Left renal pelvis (tissue), 4 donors: ENCODE measurements around the gene SPN. TPM values are rescaled to one million over a fixed set of nuclear protein-coding genes. Genes with fewer than 3 reads are reported as not detected.
"Not testable (repeated sequence)": the region's sequence is repeated elsewhere in the genome, so short reads cannot be mapped to it uniquely, and the experiment has no call there.

Experiments
- DNase-seq, 4 donors: peaks; one replicate each; pipeline ENCODE4 v3.0.0-alpha.2; 2013; ENCODE audit warnings: low read depth in 4 of 4, low spot score in 3 of 4
- polyA plus RNA-seq, 4 donors: library from polyadenylated mRNA; unstranded; fragments of 120-200 nt; gene quantifications; one replicate each; pipeline ENCODE4 v1.2.1, GENCODE V29; 2013; ENCODE audit not compliant: insufficient read length in 4 of 4

Gene SPN
- polyA plus RNA-seq, 4 donors: 2.0 to 3.4 (median 2.4) TPM

- DNase-seq: no peak
Observed at GRCh38 chr16:29675811-29676643, 13.0 kb downstream of the SPN start.

- DNase-seq: no peak
Observed at GRCh38 chr16:29676989-29677785, 14.1 kb downstream of the SPN start.

- peak; percentile 64 to 79 (median 74) for DNase-seq
Observed at GRCh38 chr16:29678691-29679267, 15.7 kb downstream of the SPN start, which contains the start of gene QPRT. Gene QPRT, plus strand, starts transcription at chr16:29679180. Its CDS starts 18 bp downstream, at chr16:29679198.

- DNase-seq: peak in 2 of 4 donors; percentile 51 to 59
Observed at GRCh38 chr16:29680180-29680598, 17.1 kb downstream of the SPN start.

- no peak for DNase-seq
Observed at GRCh38 chr16:29683543-29684090, 20.6 kb downstream of the SPN start.

GRCh38 chr16:29684679-29685078 is 21.6 kb downstream of the SPN start:
- DNase-seq: no peak

GRCh38 chr16:29686740-29687332 is 23.8 kb downstream of the SPN start:
- no peak for DNase-seq

- DNase-seq: no peak
Observed at GRCh38 chr16:29687755-29688154, 24.7 kb downstream of the SPN start.

- no peak for DNase-seq
Observed at GRCh38 chr16:29688172-29688571, 25.1 kb downstream of the SPN start.

- not testable (repeated sequence) for DNase-seq
Observed at GRCh38 chr16:29689490-29690351, 26.7 kb downstream of the SPN start.

GRCh38 chr16:29692606-29693005 is 29.6 kb downstream of the SPN start:
- DNase-seq: not testable (repeated sequence)

- DNase-seq: no peak
Observed at GRCh38 chr16:29694384-29695195, 31.5 kb downstream of the SPN start.

GRCh38 chr16:29695675-29696074 is 32.6 kb downstream of the SPN start:
- not testable (repeated sequence) for DNase-seq

GRCh38 chr16:29696881-29697331 is 33.9 kb downstream of the SPN start:
- DNase-seq: no peak

GRCh38 chr16:29697391-29697790 is 34.3 kb downstream of the SPN start:
- no peak for DNase-seq

GRCh38 chr16:29698042-29698441 is 35.0 kb downstream of the SPN start:
- DNase-seq: no peak

- DNase-seq: no peak
Observed at GRCh38 chr16:29698484-29699323, 35.7 kb downstream of the SPN start.
